HuH-7.5 (cell line): ENCODE data around the gene CERT1.

Experiments
- DNase-seq: peaks from one replicate; pipeline ENCODE4 v3.0.0; 2011; ENCODE audit warnings: low spot score

CERT1 gene

GRCh38 chr5:75389430-75389829, 122.0 kb downstream of the CERT1 start:
- DNase-seq, result no peak

GRCh38 chr5:75387806-75388205, 123.6 kb downstream of the CERT1 start:
- no peak for DNase-seq

GRCh38 chr5:75384218-75384617, 127.2 kb downstream of the CERT1 start:
- no peak for DNase-seq

- DNase-seq, result no peak
Measured at GRCh38 chr5:75381456-75381855, 130.0 kb downstream of the CERT1 start.

GRCh38 chr5:75380099-75380498, 131.3 kb downstream of the CERT1 start:
- no peak for DNase-seq

GRCh38 chr5:75375414-75375813, 136.0 kb downstream of the CERT1 start:
- DNase-seq, result no peak

GRCh38 chr5:75374394-75374814, 137.0 kb downstream of the CERT1 start:
- no peak for DNase-seq

- DNase-seq, result no peak
Measured at GRCh38 chr5:75373862-75374261, 137.6 kb downstream of the CERT1 start.

- no peak for DNase-seq
Measured at GRCh38 chr5:75368391-75368790, 143.0 kb downstream of the CERT1 start.

GRCh38 chr5:75367401-75367800, 144.0 kb downstream of the CERT1 start:
- no peak for DNase-seq

GRCh38 chr5:75366787-75367186, 144.6 kb downstream of the CERT1 start:
- DNase-seq, result no peak

GRCh38 chr5:75365740-75366139, 145.7 kb downstream of the CERT1 start:
- no peak for DNase-seq

- DNase-seq, result no peak
Measured at GRCh38 chr5:75364571-75365280, 146.7 kb downstream of the CERT1 start.

- no peak for DNase-seq
Measured at GRCh38 chr5:75363726-75364495, 147.5 kb downstream of the CERT1 start.

GRCh38 chr5:75363111-75363510, 148.3 kb downstream of the CERT1 start:
- no peak for DNase-seq

GRCh38 chr5:75362474-75362975, 148.9 kb downstream of the CERT1 start:
- DNase-seq, result no peak

- DNase-seq, result no peak
Measured at GRCh38 chr5:75361310-75361709, 150.1 kb downstream of the CERT1 start.

GRCh38 chr5:75358117-75358516, 153.3 kb downstream of the CERT1 start:
- no peak for DNase-seq

GRCh38 chr5:75356719-75357118, 154.7 kb downstream of the CERT1 start:
- DNase-seq, result no peak

GRCh38 chr5:75355236-75355635, 156.2 kb downstream of the CERT1 start:
- no peak for DNase-seq

GRCh38 chr5:75351139-75351926, 160.1 kb downstream of the CERT1 start:
- DNase-seq, result no peak

GRCh38 chr5:75349663-75350062, 161.8 kb downstream of the CERT1 start:
- no peak for DNase-seq

GRCh38 chr5:75348241-75348640, 163.2 kb downstream of the CERT1 start:
- no peak for DNase-seq
